PC-9 (cell line): ENCODE results near the gene APOA4.

Experiments
- CTCF ChIP-seq: fragments of 200-600 bp; sonication (generic); conservative IDR thresholded peaks from 2 replicates; pipeline ENCODE4 v1.6.1; 2017; ENCODE audit warnings: mixed run types, antibody characterized with exemption, mild to moderate bottlenecking, moderate library complexity
- EZH2 ChIP-seq: fragments of 200-600 bp; sonication (generic); IDR thresholded peaks from 2 replicates; pipeline ENCODE4 v1.8.0; 2017; ENCODE audit warnings: antibody characterized with exemption, low read depth

GRCh38 chr11:116868066-116868465 is 45.0 kb upstream of the APOA4 start:
- TF ChIP-seq CTCF (no peak), EZH2 (no peak)
